K562 (cell line): ENCODE measurements around the gene ZNF687. TPM values are rescaled to one million over a fixed set of nuclear protein-coding genes. Genes with fewer than 3 reads are reported as not detected.

ENCODE experiments used
- ATAC-seq: fragments of 200-7000 bp; cut with Tn5 transposase; 3 replicates; pipeline ENCODE4 v1.9.1; 2020; ENCODE audit warnings: moderate library complexity
- BruUV-seq: library from RNA; stranded (reverse); fragments of 400-500 nt; replicated peaks from 2 replicates; lab custom pipeline; 2021; lab: Mats Ljungman, UMichigan
- CTCF ChIA-PET: fragments of 300-600 bp; formaldehyde crosslinking; extraction: SDS; loops from one replicate; lab custom pipeline; 2021; ENCODE audit warnings: low intra/inter-chr PET ratio; lab: Yijun Ruan, JAX
- POLR2A ChIA-PET: fragments of 300-600, 350-650 bp; sonication (Branson Sonifier 250); formaldehyde crosslinking; extraction: SDS; loops from one replicate; lab custom pipeline; 2021; ENCODE audit warnings: antibody characterized with exemption, inconsistent platforms; lab: Yijun Ruan, JAX
- DNase-seq, 4 experiments: peaks; one replicate each; pipeline versions ENCODE4 v3.0.0 to v3.0.0-alpha.2; 2011 to 2018; ENCODE audit warnings: low spot score in 3 of 4, mixed read lengths in 3 of 4; ENCODE audit errors: extremely low read depth in 1 of 4
- FAIRE-seq: peaks from 2 replicates; lab custom pipeline; 2011; peaks lifted over from hg19 to GRCh38; lab: Jason Lieb, UNC
- H2AFZ ChIP-seq: 2 replicates; pipeline ENCODE4 v1.6.0; 2011; ENCODE audit warnings: low read depth, low read length, control low read depth, inconsistent platforms
- H3K27ac ChIP-seq: fragments of 200-600 bp; 3 replicates; pipeline ENCODE4 v1.8.0; 2011; ENCODE audit warnings: low read depth, mild to moderate bottlenecking, control low read depth, inconsistent platforms, low read length, moderate library complexity, mixed read lengths; ENCODE audit errors: extremely low read depth
- H3K27me3 ChIP-seq, 2 experiments: fragments of 300-600 bp in 1 of 2; 2 replicates in 1 of 2; 3 replicates in 1 of 2; pipeline versions ENCODE4 v1.6.0 to v1.8.0; 2011; ENCODE audit warnings: inconsistent platforms in 2 of 2, low read length in 2 of 2, mild to moderate bottlenecking in 1 of 2, mixed read lengths in 1 of 2, moderate library complexity in 1 of 2; ENCODE audit not compliant: control insufficient read depth in 2 of 2, insufficient read depth in 2 of 2
- H3K36me3 ChIP-seq: fragments of 300-600 bp; 3 replicates; pipeline ENCODE4 v1.8.0; 2011; ENCODE audit warnings: mild to moderate bottlenecking, low read length, inconsistent platforms; ENCODE audit not compliant: control insufficient read depth, insufficient read depth
- H3K4me1 ChIP-seq, 2 experiments: fragments of 200-600 bp in 1 of 2; replicated peaks in 1 of 2; 2 replicates in 1 of 2; 3 replicates in 1 of 2; pipeline versions ENCODE4 v1.5.1 to v1.8.0; 2011; ENCODE audit warnings: inconsistent platforms in 2 of 2, low read length in 2 of 2, mild to moderate bottlenecking in 1 of 2, mixed read lengths in 1 of 2, moderate library complexity in 1 of 2; ENCODE audit not compliant: control insufficient read depth in 2 of 2, insufficient read depth in 2 of 2
- H3K4me2 ChIP-seq: 2 replicates; pipeline ENCODE4 v1.6.1; 2011; ENCODE audit warnings: low read length, control low read depth, inconsistent platforms, mixed read lengths; ENCODE audit not compliant: insufficient read depth
- H3K4me3 ChIP-seq: fragments of 200-600 bp; sonication (generic), shearing (Covaris generic); 2 replicates; pipeline ENCODE4 v1.5.1; 2016; ENCODE audit warnings: control low read depth, inconsistent platforms
- H3K79me2 ChIP-seq: fragments of 200-600 bp; 3 replicates; pipeline ENCODE4 v1.8.0; 2011; ENCODE audit warnings: low read length, inconsistent platforms; ENCODE audit not compliant: control insufficient read depth, insufficient read depth
- H3K9ac ChIP-seq, 2 experiments: 2 replicates each; pipeline versions ENCODE4 v1.6.0 to v1.6.1; 2011; ENCODE audit warnings: low read depth in 2 of 2, low read length in 2 of 2, control low read depth in 1 of 2, inconsistent platforms in 1 of 2, mild to moderate bottlenecking in 1 of 2, mixed read lengths in 1 of 2; ENCODE audit not compliant: insufficient read depth in 1 of 2
- H3K9me1 ChIP-seq: one replicate; pipeline ENCODE4 v1.6.0; 2011; ENCODE audit warnings: inconsistent platforms, mild to moderate bottlenecking, low read length, moderate library complexity; ENCODE audit not compliant: control insufficient read depth, insufficient read depth
- H3K9me3 ChIP-seq: replicated peaks from 2 replicates; pipeline ENCODE4 v1.5.1; 2011; ENCODE audit warnings: low read depth, low read length, inconsistent platforms; ENCODE audit not compliant: control insufficient read depth, insufficient read depth
- H4K20me1 ChIP-seq: replicated peaks from 2 replicates; pipeline ENCODE4 v1.6.1; 2011; ENCODE audit warnings: low read length, inconsistent platforms, mixed read lengths; ENCODE audit not compliant: control insufficient read depth, insufficient read depth
- CBFA2T3 ChIP-seq: fragments of 450-650 bp; IDR thresholded peaks from 2 replicates; pipeline ENCODE4 v1.6.1; 2017
- CBX5 ChIP-seq: IDR thresholded peaks from 2 replicates; pipeline ENCODE4 v1.6.1; 2014; ENCODE audit warnings: low read depth, borderline replicate concordance
- CREBBP ChIP-seq: IDR thresholded peaks from one replicate; pipeline ENCODE4 v1.6.1; 2012; ENCODE audit warnings: low read depth, mild to moderate bottlenecking, control low read depth, inconsistent platforms, low read length
- DMBX1 ChIP-seq: fragments of 250-450 bp; sonication (Bioruptor Pico); IDR thresholded peaks from 2 replicates; pipeline ENCODE4 v1.8.0; 2022; ENCODE audit warnings: inconsistent platforms, mild to moderate bottlenecking, moderate library complexity, borderline replicate concordance
- EGR1 ChIP-seq: fragments of 450-650 bp; conservative IDR thresholded peaks from 2 replicates; pipeline ENCODE4 v1.6.1; 2017; ENCODE audit warnings: mild to moderate bottlenecking
- ELF4 ChIP-seq: fragments of 450-650 bp; formaldehyde crosslinking; IDR thresholded peaks from 2 replicates; pipeline ENCODE4 v1.4.0; 2022; ENCODE audit warnings: missing genetic modification characterization
- ETS2 ChIP-seq: IDR thresholded peaks from 2 replicates; pipeline ENCODE4 v1.6.1; 2016; ENCODE audit warnings: borderline replicate concordance, missing genetic modification characterization, mild to moderate bottlenecking, moderate library complexity, missing compliant biosample characterization; ENCODE audit not compliant: poor library complexity, severe bottlenecking
- EZH2 ChIP-seq: IDR thresholded peaks from 2 replicates; pipeline ENCODE4 v1.6.1; 2012; ENCODE audit warnings: low read depth, mild to moderate bottlenecking, inconsistent platforms, low read length, borderline replicate concordance
- GTF2E2 ChIP-seq: fragments of 200-800 bp; sonication (Bioruptor generic); IDR thresholded peaks from 2 replicates; pipeline ENCODE4 v1.6.1; 2016; ENCODE audit warnings: missing genetic modification characterization, missing compliant biosample characterization
- GTF2F1 ChIP-seq: IDR thresholded peaks from 2 replicates; pipeline ENCODE4 v1.6.1; 2011; ENCODE audit warnings: low read depth, low read length, improper control_type of control experiment
- HMG20B ChIP-seq: fragments of 250-450 bp; sonication (Bioruptor Pico); IDR thresholded peaks from 2 replicates; pipeline ENCODE4 v1.5.0; 2021; ENCODE audit warnings: mild to moderate bottlenecking
- KDM4B ChIP-seq, 2 experiments: fragments of 450-650 bp in 1 of 2; sonication (generic) in 1 of 2; IDR thresholded peaks; 2 replicates each; pipeline ENCODE4 v1.6.1; 2016 to 2017; ENCODE audit warnings: borderline replicate concordance in 2 of 2, antibody characterized with exemption in 1 of 2, low read depth in 1 of 2, mild to moderate bottlenecking in 1 of 2
- LEF1 ChIP-seq: fragments of 450-650 bp; IDR thresholded peaks from 2 replicates; pipeline ENCODE4 v1.6.1; 2016; ENCODE audit warnings: mild to moderate bottlenecking
- MTA1 ChIP-seq: fragments of 450-650 bp; IDR thresholded peaks from 2 replicates; pipeline ENCODE4 v1.6.1; 2017; ENCODE audit warnings: borderline replicate concordance
- MTF1 ChIP-seq: fragments of 250-450 bp; sonication (Bioruptor Pico); IDR thresholded peaks from 2 replicates; pipeline ENCODE4 v1.9.0; 2021; ENCODE audit warnings: moderate library complexity, mild to moderate bottlenecking, inconsistent platforms, borderline replicate concordance
- PHB ChIP-seq: fragments of 250-450 bp; sonication (Bioruptor Pico); IDR thresholded peaks from 2 replicates; pipeline ENCODE4 v1.5.0; 2021
- PHB2 ChIP-seq: fragments of 450-650 bp; IDR thresholded peaks from 2 replicates; pipeline ENCODE4 v1.6.1; 2017; ENCODE audit warnings: low read depth
- SMAD3 ChIP-seq: fragments of 450-650 bp; formaldehyde crosslinking; conservative IDR thresholded peaks from 2 replicates; pipeline ENCODE4 v1.4.0; 2020; ENCODE audit warnings: mild to moderate bottlenecking
- SMAD4 ChIP-seq: fragments of 250-450 bp; sonication (Bioruptor Pico); conservative IDR thresholded peaks from 2 replicates; pipeline ENCODE4 v1.8.0; 2021; ENCODE audit warnings: inconsistent platforms, mild to moderate bottlenecking, moderate library complexity
- SP2 ChIP-seq: IDR thresholded peaks from 2 replicates; pipeline ENCODE4 v1.6.1; 2011; ENCODE audit warnings: mild to moderate bottlenecking, low read depth, low read length, moderate library complexity; ENCODE audit not compliant: poor library complexity, severe bottlenecking; ENCODE audit errors: extremely low read depth
- ZNF121 ChIP-seq: sonication (generic); formaldehyde crosslinking; conservative IDR thresholded peaks from 2 replicates; pipeline ENCODE4 v1.8.0; 2022; ENCODE audit warnings: missing genetic modification reagents
- ZNF134 ChIP-seq: fragments of 250-450 bp; sonication (Bioruptor Pico); conservative IDR thresholded peaks from 2 replicates; pipeline ENCODE4 v1.4.0; 2020
- ZNF143 ChIP-seq: sonication (generic); formaldehyde crosslinking; IDR thresholded peaks from 2 replicates; pipeline ENCODE4 v1.9.0; 2022; ENCODE audit warnings: mild to moderate bottlenecking, missing genetic modification reagents
- ZNF551 ChIP-seq: fragments of 250-450 bp; sonication (Bioruptor Pico); IDR thresholded peaks from 2 replicates; pipeline ENCODE4 v1.5.0; 2021; ENCODE audit warnings: mild to moderate bottlenecking, moderate library complexity
- ZNF785 ChIP-seq: fragments of 250-450 bp; sonication (Bioruptor Pico); IDR thresholded peaks from 2 replicates; pipeline ENCODE4 v1.4.0; 2020; ENCODE audit warnings: mild to moderate bottlenecking
- ZSCAN29 ChIP-seq: fragments of 450-650 bp; IDR thresholded peaks from 2 replicates; pipeline ENCODE4 v1.6.1; 2017
- WGBS: fragments of 100-300 bp; shearing (Covaris generic); methylation state at CpG from one replicate; pipeline ENCODE4 v1.1.6; 2016; ENCODE audit warnings: low coverage, mixed read lengths; ENCODE audit not compliant: insufficient coverage; ENCODE audit errors: missing lambda C conversion rate; 5-methylcytosine and 5-hydroxymethylcytosine counted together
- in situ Hi-C: fragments of 300-500 bp; cut with MboI; formaldehyde crosslinking; loops from 4 replicates; pipeline ENCODE4 v1.15.0; 2018; ENCODE audit warnings: inconsistent platforms, mixed read lengths
- intact Hi-C: fragments of 100-400 bp; cut with micrococcal nuclease; formaldehyde crosslinking; loops from 2 replicates; pipeline ENCODE4 v1.14.2; 2022
- polyA plus RNA-seq, 8 experiments: library from polyadenylated mRNA; depleted of rRNA in 4 of 8; stranded (reverse) in 5 of 8; unstranded in 3 of 8; fragments of >200 nt; fragmentation: Nextera tagmentation in 2 of 8; fragmentation: Illumina TruSeq in 1 of 8; extraction: Ambion mirVana in 2 of 8; extraction: Trizol in 1 of 8; gene quantifications; 2 replicates each; pipeline versions ENCODE4 v1.2.1 to v1.2.3, GENCODE V29; 2011 to 2014; ENCODE audit warnings: inconsistent platforms in 1 of 8, missing spikeins in 1 of 8
- total RNA-seq, 7 experiments: library from RNA; depleted of rRNA in 6 of 7; stranded (reverse); fragments of >200 nt in 6 of 7; fragmentation: Illumina TruSeq in 2 of 7; extraction: Trizol in 2 of 7; gene quantifications; 2 replicates each; pipeline versions ENCODE4 v1.2.1 to v1.2.3, GENCODE V29; 2011 to 2021; ENCODE audit warnings: low replicate concordance in 1 of 7
- TF ChIP-seq, protein P1 (sequence below): fragments of 250-450 bp; sonication (Bioruptor Pico); IDR thresholded peaks from 2 replicates; pipeline ENCODE4 v1.5.0; 2021

ZNF687 gene
- total and polyA plus RNA-seq, 9 of the 15 experiments (the other 6 are each of a cell fraction or from before 2014, with no cell fraction given) = 0.13 to 26.4 (median 10.6) TPM

GRCh38 chr1:151312826-151313225 is 30.7 kb downstream of the ZNF687 start:
- WGBS = 84% methylated on average over 8 of the region's 8 CpGs
- POLR2A ChIA-PET = interaction anchor here (0.7 to 13.7 kb wide), 10 partner anchors 9 to 236 kb away, joined by 3 to 156 read pairs (median 5); partner anchors contain the start of genes PI4KB, SELENBP1 and ZNF687
- TF ChIP-seq ZNF551 (CRISPR knock-in tag) = no peak
- TF ChIP-seq ZNF121 (CRISPR knock-in tag) = 0 out of 2 replicates have a peak, but pooled peaks have one; percentile 38
- no peak for TF ChIP-seq PHB (CRISPR knock-in tag)
- TF ChIP-seq SMAD4 (CRISPR knock-in tag) = no peak
- TF ChIP-seq EGR1 = 0 out of 2 replicates have a peak, but pooled peaks have one; percentile 12
- TF ChIP-seq PHB2 = no peak
- no peak for TF ChIP-seq CREBBP
- TF ChIP-seq ZSCAN29 = no peak
- TF ChIP-seq MTF1 = no peak
- TF ChIP-seq ETS2 (tag) = no peak
- TF ChIP-seq SP2 = no peak
- TF ChIP-seq ELF4 (CRISPR knock-in tag) = peak; percentile 14; the same call in 1 of the 2 replicates
- TF ChIP-seq EZH2 = no peak
- no peak for TF ChIP-seq LEF1
- TF ChIP-seq ZNF143 = no peak
- TF ChIP-seq ZNF134 (CRISPR knock-in tag) = no peak
- TF ChIP-seq GTF2F1 = no peak
- TF ChIP-seq SMAD3 (CRISPR knock-in tag) = no peak
- peak; percentile 13; the same call in 1 of the 2 replicates for TF ChIP-seq DMBX1 (CRISPR knock-in tag)
- no peak for TF ChIP-seq KDM4B (IDR thresholded peaks at IDR 0.05; ENCODE audit: borderline replicate concordance in 2 of 2, low read depth in 1 of 2)
- 0 out of 2 replicates have a peak, but pooled peaks have one; percentile 37 for TF ChIP-seq CBFA2T3
- TF ChIP-seq CBX5 = no peak
- no peak for TF ChIP-seq MTA1
- no peak for TF ChIP-seq HMG20B
- 0 out of 2 replicates have a peak, but pooled peaks have one; percentile 3 for TF ChIP-seq GTF2E2 (tag)
- TF ChIP-seq, protein P1, sequence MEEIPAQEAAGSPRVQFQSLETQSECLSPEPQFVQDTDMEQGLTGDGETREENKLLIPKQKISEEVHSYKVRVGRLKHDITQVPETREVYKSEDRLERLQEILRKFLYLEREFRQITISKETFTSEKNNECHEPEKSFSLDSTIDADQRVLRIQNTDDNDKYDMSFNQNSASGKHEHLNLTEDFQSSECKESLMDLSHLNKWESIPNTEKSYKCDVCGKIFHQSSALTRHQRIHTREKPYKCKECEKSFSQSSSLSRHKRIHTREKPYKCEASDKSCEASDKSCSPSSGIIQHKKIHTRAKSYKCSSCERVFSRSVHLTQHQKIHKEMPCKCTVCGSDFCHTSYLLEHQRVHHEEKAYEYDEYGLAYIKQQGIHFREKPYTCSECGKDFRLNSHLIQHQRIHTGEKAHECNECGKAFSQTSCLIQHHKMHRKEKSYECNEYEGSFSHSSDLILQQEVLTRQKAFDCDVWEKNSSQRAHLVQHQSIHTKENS (CRISPR knock-in tag) = no peak
- TF ChIP-seq ZNF785 = no peak

More at GRCh38 chr1:151312826-151313225, 30.7 kb downstream of the ZNF687 start:
- H3K4me3 ChIP-seq = no peak overlapping the region
- H3K79me2 ChIP-seq = peaks cover 25% of the 10 kb centered on the region
- no peak for DNase-seq
- H3K4me2 ChIP-seq = no peak overlapping the region
- peak overlapping the region; percentile 97; the same call in 2 of the 3 replicates for H3K27ac ChIP-seq
- H3K9me3 ChIP-seq = no peaks in the 10 kb centered on the region
- intact Hi-C loops = no loop called here
- BruUV-seq = no TSS peak
- no peak for FAIRE-seq
- peaks cover 7% of the 10 kb centered on the region; the same call in 1 of the 2 replicates for H4K20me1 ChIP-seq
- peaks cover 3% of the 10 kb centered on the region for H3K9me1 ChIP-seq
- H3K4me1 ChIP-seq = peaks cover 12 to 45% of the 10 kb centered on the region in 2 experiments; a peak in 4 of 5 replicates
- CTCF ChIA-PET = no interaction called here
- H3K36me3 ChIP-seq = peaks cover 91% of the 10 kb centered on the region
- in situ Hi-C loops = no loop called here
- no peak overlapping the region for H3K9ac ChIP-seq
- no peak for ATAC-seq
- no peak overlapping the region for H2AFZ ChIP-seq
- no peaks in the 10 kb centered on the region for H3K27me3 ChIP-seq
